Activated CD4-positive, alpha-beta T cell treated with anti-CD3 and anti-CD28 coated beads, Interleukin-10, Interleukin-2, amounts not matched to agents 100 ng/mL and 50 ng/mL, durations not matched to agents 16 hours and 8 hours (primary cell): ENCODE measurements around the gene SHISA8.

Source experiments
- DNase-seq: peaks from one replicate; pipeline ENCODE4 v3.0.0-alpha.2; 2020

Gene SHISA8

GRCh38 chr22:41913842-41914534 is 886 bp downstream of the SHISA8 start:
- DNase-seq: no peak

GRCh38 chr22:41913040-41913719 is 1.7 kb downstream of the SHISA8 start:
- DNase-seq: no peak

GRCh38 chr22:41912338-41913039 is 2.4 kb downstream of the SHISA8 start:
- no peak for DNase-seq

GRCh38 chr22:41911001-41911611 is 3.8 kb downstream of the SHISA8 start:
- no peak for DNase-seq

GRCh38 chr22:41910050-41911000 is 4.5 kb downstream of the SHISA8 start:
- DNase-seq: no peak

GRCh38 chr22:41909310-41910049 is 5.4 kb downstream of the SHISA8 start:
- DNase-seq: no peak

GRCh38 chr22:41908411-41909309 is 6.2 kb downstream of the SHISA8 start:
- DNase-seq: peak; percentile 28

- DNase-seq: no peak
Observed at GRCh38 chr22:41907436-41908401, 7.2 kb downstream of the SHISA8 start.

- DNase-seq: no peak
Observed at GRCh38 chr22:41906822-41907221, 8.1 kb downstream of the SHISA8 start.

- no peak for DNase-seq
Observed at GRCh38 chr22:41905411-41906202, 9.3 kb downstream of the SHISA8 start.

GRCh38 chr22:41904450-41905410 is 10.1 kb downstream of the SHISA8 start:
- no peak for DNase-seq

GRCh38 chr22:41902932-41903421 is 11.9 kb downstream of the SHISA8 start:
- no peak for DNase-seq

GRCh38 chr22:41902016-41902415 is 12.9 kb downstream of the SHISA8 start:
- DNase-seq: no peak

GRCh38 chr22:41900652-41901312 is 14.1 kb downstream of the SHISA8 start:
- DNase-seq: no peak

- DNase-seq: no peak
Observed at GRCh38 chr22:41899992-41900651, 14.8 kb downstream of the SHISA8 start.

- no peak for DNase-seq
Observed at GRCh38 chr22:41899110-41899509, 15.8 kb downstream of the SHISA8 start.
